Adipocyte (in vitro differentiated cells): ENCODE data around the gene LMOD3.

Source experiments
- DNase-seq: peaks from one replicate; pipeline ENCODE4 v3.0.0-alpha.2; 2015; ENCODE audit warnings: low read depth
- H3K27me3 ChIP-seq: replicated peaks from 2 replicates; pipeline ENCODE4 v1.7.0; 2013; ENCODE audit warnings: mild to moderate bottlenecking, low read length, moderate library complexity; ENCODE audit not compliant: control insufficient read depth, insufficient read depth
- H3K36me3 ChIP-seq: 2 replicates; pipeline ENCODE4 v1.7.0; 2013; ENCODE audit warnings: low read length, mild to moderate bottlenecking, moderate library complexity; ENCODE audit not compliant: control insufficient read depth, insufficient read depth, severe bottlenecking
- H3K4me1 ChIP-seq: 2 replicates; pipeline ENCODE4 v1.7.0; 2013; ENCODE audit warnings: mild to moderate bottlenecking, low read length, moderate library complexity; ENCODE audit not compliant: control insufficient read depth, insufficient read depth
- H3K4me3 ChIP-seq: 2 replicates; pipeline ENCODE4 v1.7.0; 2013; ENCODE audit warnings: mild to moderate bottlenecking, low read length, moderate library complexity
- H3K9ac ChIP-seq: 2 replicates; pipeline ENCODE4 v1.7.0; 2013; ENCODE audit warnings: mild to moderate bottlenecking, low read length, moderate library complexity
- H3K9me3 ChIP-seq: 2 replicates; pipeline ENCODE4 v1.7.0; 2013; ENCODE audit warnings: mild to moderate bottlenecking, low read length, moderate library complexity; ENCODE audit not compliant: control insufficient read depth

LMOD3 gene

GRCh38 chr3:69092030-69092516 lies 30.3 kb downstream of the LMOD3 start:
- Histone ChIP-seq H3K9me3 (no peaks in the 10 kb centered on the region), H3K36me3 (peaks cover 64% of the 10 kb centered on the region), H3K27me3 (no peaks in the 10 kb centered on the region), H3K9ac (no peak overlapping the region), H3K4me3 (no peak overlapping the region), H3K4me1 (peaks cover 80% of the 10 kb centered on the region)
- DNase-seq: no peak

- Histone ChIP-seq H3K9ac (no peak overlapping the region), H3K4me1 (peaks cover 83% of the 10 kb centered on the region), H3K4me3 (no peak overlapping the region), H3K9me3 (no peaks in the 10 kb centered on the region), H3K36me3 (peaks cover 61% of the 10 kb centered on the region), H3K27me3 (no peaks in the 10 kb centered on the region)
- no peak for DNase-seq
Measured at GRCh38 chr3:69091389-69092029, 30.9 kb downstream of the LMOD3 start.

- Histone ChIP-seq H3K4me1 (peaks cover 74% of the 10 kb centered on the region), H3K27me3 (no peaks in the 10 kb centered on the region)
- DNase-seq: peak; percentile 85
Measured at GRCh38 chr3:69090021-69090420, 32.4 kb downstream of the LMOD3 start.

GRCh38 chr3:69088063-69088462 lies 34.3 kb downstream of the LMOD3 start:
- Histone ChIP-seq H3K36me3 (peaks cover 40% of the 10 kb centered on the region), H3K4me3 (peak overlapping the region; percentile 95), H3K9me3 (no peaks in the 10 kb centered on the region), H3K9ac (peak overlapping the region; percentile 96), H3K4me1 (peaks cover 71% of the 10 kb centered on the region), H3K27me3 (no peaks in the 10 kb centered on the region)
- DNase-seq: peak; percentile 42

More at GRCh38 chr3:69090021-69090420, 32.4 kb downstream of the LMOD3 start:
- H3K36me3 ChIP-seq: peaks cover 53% of the 10 kb centered on the region
- peak overlapping the region; percentile 40 for H3K4me3 ChIP-seq
- H3K9ac ChIP-seq: peak overlapping the region; percentile 53
- no peaks in the 10 kb centered on the region for H3K9me3 ChIP-seq

- Histone ChIP-seq H3K27me3 (no peaks in the 10 kb centered on the region), H3K4me1 (peaks cover 72% of the 10 kb centered on the region), H3K9me3 (no peaks in the 10 kb centered on the region), H3K4me3 (peak overlapping the region; percentile 95), H3K36me3 (peaks cover 32% of the 10 kb centered on the region), H3K9ac (peak overlapping the region; percentile 96)
- DNase-seq: no peak
Measured at GRCh38 chr3:69087030-69087791, 35.2 kb downstream of the LMOD3 start.

- peaks cover 72% of the 10 kb centered on the region for H3K4me1 ChIP-seq
- peak overlapping the region; percentile 96 for H3K9ac ChIP-seq
- peaks cover 21% of the 10 kb centered on the region for H3K36me3 ChIP-seq
- peak; percentile 90 for DNase-seq
- no peaks in the 10 kb centered on the region for H3K27me3 ChIP-seq
- peak overlapping the region; percentile 95 for H3K4me3 ChIP-seq
- H3K9me3 ChIP-seq: no peaks in the 10 kb centered on the region
Measured at GRCh38 chr3:69085833-69086722, 36.3 kb downstream of the LMOD3 start.

GRCh38 chr3:69085168-69085832 lies 37.1 kb downstream of the LMOD3 start:
- Histone ChIP-seq H3K4me1 (peaks cover 71% of the 10 kb centered on the region), H3K9me3 (no peaks in the 10 kb centered on the region), H3K4me3 (peak overlapping the region; percentile 95), H3K27me3 (no peaks in the 10 kb centered on the region), H3K9ac (peak overlapping the region; percentile 96), H3K36me3 (peaks cover 14% of the 10 kb centered on the region)
- peak; percentile 71 for DNase-seq

GRCh38 chr3:69084326-69085167 lies 37.8 kb downstream of the LMOD3 start, which contains the start of gene ARL6IP5:
ARL6IP5 (plus strand) TSS chr3:69084937; CDS start chr3:69085048, 111 bp downstream.
- no peaks in the 10 kb centered on the region for H3K9me3 ChIP-seq
- peak; percentile 96 for DNase-seq
- peaks cover 14% of the 10 kb centered on the region for H3K36me3 ChIP-seq
- H3K4me3 ChIP-seq: peak within 1 kb of the TSS; percentile 95
- H3K4me1 ChIP-seq: peaks cover 64% of the 10 kb centered on the region
- peak within 1 kb of the TSS; percentile 96 for H3K9ac ChIP-seq
- no peaks in the 10 kb centered on the region for H3K27me3 ChIP-seq

- Histone ChIP-seq H3K9ac (peak overlapping the region; percentile 96), H3K9me3 (no peaks in the 10 kb centered on the region), H3K4me1 (peaks cover 63% of the 10 kb centered on the region), H3K4me3 (peak overlapping the region; percentile 95), H3K27me3 (no peaks in the 10 kb centered on the region), H3K36me3 (peaks cover 7% of the 10 kb centered on the region)
- peak; percentile 81 for DNase-seq
Measured at GRCh38 chr3:69082805-69083204, 39.6 kb downstream of the LMOD3 start.

GRCh38 chr3:69082361-69082760 lies 40.0 kb downstream of the LMOD3 start:
- Histone ChIP-seq H3K4me3 (peak overlapping the region; percentile 95), H3K27me3 (no peaks in the 10 kb centered on the region), H3K9ac (peak overlapping the region; percentile 5), H3K4me1 (peaks cover 62% of the 10 kb centered on the region), H3K9me3 (no peaks in the 10 kb centered on the region), H3K36me3 (peaks cover 4% of the 10 kb centered on the region)
- no peak for DNase-seq
